Right hindlimb (tissue), 1 donor: ENCODE data around the gene EZH2.

Source experiments
- DNase-seq: peaks from one replicate; pipeline ENCODE4 v3.0.0-alpha.2; 2018

EZH2 gene

GRCh38 chr7:148804343-148805235 lies 79.5 kb downstream of the EZH2 start:
- no peak for DNase-seq

GRCh38 chr7:148803094-148803493 lies 81.0 kb downstream of the EZH2 start:
- DNase-seq, result no peak

DNA sequence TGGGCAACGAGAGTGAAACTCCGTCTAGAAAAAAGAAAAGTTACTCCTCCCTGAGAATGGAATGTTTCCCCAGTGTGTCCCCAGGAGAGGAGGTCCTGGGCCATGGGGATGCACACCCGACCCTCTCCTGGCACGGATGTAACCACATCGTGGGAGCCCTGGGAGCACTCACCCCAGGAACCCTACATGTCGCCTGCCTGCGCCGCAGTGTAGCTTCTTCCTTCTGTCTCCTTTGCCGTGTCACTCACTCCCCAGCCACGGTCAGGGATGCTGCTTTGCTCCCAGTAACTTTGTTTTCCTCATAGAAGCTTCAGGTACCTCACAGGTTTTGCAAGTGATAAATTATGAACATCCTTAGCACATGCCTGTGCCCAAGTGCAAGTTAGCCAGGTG lies 82.0 kb downstream of the EZH2 start:
- DNase-seq, result no peak

DNA sequence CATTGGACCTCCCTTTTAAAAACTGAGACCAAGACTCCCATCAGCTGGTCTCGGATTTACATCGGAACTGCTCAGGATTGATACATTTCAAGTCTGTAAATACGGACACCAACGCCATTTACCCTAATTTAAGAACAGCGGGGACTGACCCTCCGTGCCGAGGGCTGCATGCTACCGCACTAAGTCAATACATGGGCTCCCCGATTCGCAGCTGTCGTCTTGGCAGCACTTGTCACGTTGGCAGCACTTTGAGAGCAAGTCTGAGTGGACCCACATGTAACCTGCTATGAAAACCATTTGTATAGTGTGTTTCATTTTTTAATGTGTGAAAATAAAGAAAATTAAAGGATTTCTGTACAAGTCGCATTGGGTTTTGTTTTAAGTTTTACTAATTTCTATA lies 83.4 kb downstream of the EZH2 start:
- DNase-seq, result no peak

GRCh38 chr7:148799893-148800555 lies 84.1 kb downstream of the EZH2 start:
- no peak for DNase-seq

DNA sequence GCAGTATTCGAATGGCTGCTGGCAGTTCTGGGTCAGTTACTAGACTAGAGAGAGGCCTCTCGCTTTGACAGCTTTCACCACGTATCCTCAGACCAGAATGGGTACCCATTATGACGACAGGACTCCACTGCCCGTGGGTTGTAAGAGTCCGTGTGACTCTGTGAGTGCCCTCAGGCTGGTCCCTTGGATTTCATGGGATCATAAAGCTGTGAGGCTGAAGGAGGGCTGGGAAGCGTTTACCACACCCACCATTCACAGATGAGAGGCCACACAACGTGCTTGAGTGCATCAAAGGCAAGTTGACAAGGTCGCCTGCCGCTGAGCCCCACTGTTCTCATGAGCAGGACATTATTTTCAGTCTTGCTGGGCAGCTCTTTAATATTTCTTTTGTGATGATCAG lies 87.2 kb downstream of the EZH2 start:
- DNase-seq, result no peak

GRCh38 chr7:148794476-148794875 lies 89.6 kb downstream of the EZH2 start:
- no peak for DNase-seq

DNA sequence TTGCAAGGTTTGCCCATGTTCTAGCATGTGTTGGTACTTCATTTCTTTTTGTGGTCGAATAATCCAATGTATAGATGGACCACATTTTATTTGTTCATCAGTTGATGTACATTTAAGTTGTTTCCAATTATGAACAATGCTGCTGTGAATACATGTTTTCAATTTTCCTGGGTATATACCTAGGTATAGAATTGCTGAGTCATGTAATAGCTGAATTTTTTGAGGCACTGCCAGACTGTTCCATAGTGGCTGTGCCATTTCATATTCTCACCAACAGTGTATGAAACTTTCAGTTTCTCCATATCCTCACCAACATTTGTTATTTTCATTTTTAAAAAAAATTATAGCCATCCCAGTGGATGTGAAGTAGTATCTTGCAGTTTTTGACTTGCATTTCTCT lies 90.5 kb downstream of the EZH2 start:
- no peak for DNase-seq

DNA sequence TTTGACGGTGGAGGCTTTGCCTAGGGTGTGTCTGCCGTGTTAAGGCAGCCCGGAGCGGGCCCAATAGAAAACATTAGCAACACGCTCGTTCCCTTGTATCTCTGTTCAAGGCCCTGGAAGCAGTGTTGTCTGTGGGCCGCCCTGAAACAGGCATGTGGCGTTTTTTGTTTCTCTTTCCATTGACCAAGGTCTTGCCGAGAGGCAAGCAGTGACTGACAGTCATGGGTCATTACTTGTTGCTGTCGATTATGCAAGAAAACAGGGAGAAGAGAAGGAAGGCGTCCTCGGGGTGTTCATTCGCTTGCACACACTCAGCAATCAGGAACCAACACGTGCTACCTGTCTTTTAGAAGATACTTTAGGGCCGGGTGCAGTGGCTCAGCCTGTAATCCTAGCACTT lies 92.5 kb downstream of the EZH2 start:
- no peak for DNase-seq

DNA sequence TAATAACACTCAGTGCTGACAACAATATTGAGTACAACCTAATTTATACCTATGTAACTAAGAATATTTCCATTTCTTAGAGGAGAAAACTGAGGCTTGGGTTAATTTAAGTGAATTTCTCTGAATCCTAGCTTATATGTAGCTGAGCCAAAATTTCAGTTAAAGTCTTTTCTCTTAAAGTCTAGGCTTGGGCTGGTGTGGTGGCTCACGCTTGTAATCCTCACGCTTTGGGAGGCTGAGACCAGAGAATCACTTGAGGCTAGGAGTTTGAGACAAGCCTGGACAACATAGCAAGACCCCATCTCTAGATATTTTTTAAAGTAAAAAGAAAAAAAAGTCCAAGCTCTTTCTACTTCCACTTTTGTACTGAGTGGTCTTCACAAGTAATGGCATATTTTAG lies 93.2 kb downstream of the EZH2 start:
- DNase-seq, result no peak

DNA sequence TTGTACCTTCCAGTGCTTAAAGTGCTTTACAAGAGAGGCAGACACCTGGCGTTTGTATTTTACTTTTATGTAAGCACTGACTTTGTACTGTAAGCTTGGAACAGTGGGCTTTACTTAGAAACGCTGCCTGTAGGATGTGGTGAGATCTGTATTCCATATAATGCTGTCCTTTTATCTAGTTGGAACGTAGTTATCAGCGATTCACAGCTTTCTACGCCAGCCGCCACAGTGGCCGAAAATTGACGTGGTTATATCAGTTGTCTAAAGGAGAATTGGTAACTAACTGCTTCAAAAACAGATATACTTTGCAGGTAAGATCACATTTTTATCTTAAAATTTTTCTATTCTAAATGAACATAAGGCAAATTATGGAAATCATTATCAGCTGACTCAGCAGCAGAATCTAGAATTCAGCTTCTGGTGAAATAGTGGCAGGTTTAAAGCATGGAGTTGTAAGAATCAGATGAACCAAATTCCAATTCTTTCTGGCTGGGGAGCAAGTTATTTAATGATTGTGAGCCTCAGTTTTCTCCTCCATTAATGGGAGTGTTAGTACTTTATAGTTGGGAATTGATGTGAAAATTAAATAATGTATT lies 93.9 kb downstream of the EZH2 start:
- no peak for DNase-seq

DNA sequence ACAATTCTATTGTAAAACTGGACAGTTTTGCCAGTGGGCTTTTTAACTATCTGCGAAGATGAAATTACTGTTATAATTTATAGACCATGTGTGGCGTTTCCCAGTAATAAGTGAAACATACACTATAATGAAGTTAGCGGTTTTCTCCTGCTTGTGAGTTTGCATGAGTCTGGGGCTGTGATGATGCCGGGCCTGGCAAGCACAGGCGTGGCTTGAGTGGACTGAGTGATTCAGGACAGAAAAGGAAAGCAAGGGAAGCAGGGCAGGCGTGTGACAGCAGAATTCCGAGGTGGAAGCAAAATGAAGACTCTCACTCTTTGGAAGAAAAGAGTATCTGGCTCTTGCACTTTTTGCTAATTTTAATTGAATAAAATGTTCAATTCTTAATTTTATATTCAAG lies 94.9 kb downstream of the EZH2 start:
- no peak for DNase-seq

GRCh38 chr7:148787571-148788295 lies 96.4 kb downstream of the EZH2 start:
- no peak for DNase-seq

DNA sequence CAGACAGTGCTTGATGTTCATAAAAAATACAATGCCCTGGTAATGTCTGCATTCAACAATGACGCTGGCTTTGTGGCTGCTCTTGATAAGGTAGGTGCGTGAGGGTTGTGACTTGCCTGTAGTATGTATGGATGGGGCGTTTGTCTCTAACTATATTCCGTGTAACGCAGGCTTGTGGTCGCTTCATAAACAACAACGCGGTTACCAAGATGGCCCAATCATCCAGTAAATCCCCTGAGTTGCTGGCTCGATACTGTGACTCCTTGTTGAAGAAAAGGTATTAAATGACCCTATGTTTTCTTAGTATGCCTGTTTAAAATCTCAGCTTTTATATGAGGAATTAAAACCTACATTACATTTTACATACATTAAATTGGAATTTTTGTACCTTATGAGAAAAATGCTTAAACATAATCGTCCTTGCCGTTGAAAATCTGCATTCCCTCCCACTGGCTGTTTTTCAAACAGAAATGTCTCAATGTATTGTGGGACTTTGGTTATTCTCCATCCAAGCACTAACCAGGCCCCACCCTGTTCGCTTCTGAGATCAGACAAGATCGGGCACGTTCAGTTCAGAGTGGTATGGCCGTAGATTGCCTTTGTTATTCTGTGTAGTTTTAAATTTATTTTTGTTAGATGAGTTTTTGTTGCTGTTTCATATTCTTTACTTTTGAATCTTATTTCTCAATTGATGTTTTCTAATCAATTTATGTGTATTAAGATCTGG lies 100.1 kb downstream of the EZH2 start:
- DNase-seq, result no peak

DNA sequence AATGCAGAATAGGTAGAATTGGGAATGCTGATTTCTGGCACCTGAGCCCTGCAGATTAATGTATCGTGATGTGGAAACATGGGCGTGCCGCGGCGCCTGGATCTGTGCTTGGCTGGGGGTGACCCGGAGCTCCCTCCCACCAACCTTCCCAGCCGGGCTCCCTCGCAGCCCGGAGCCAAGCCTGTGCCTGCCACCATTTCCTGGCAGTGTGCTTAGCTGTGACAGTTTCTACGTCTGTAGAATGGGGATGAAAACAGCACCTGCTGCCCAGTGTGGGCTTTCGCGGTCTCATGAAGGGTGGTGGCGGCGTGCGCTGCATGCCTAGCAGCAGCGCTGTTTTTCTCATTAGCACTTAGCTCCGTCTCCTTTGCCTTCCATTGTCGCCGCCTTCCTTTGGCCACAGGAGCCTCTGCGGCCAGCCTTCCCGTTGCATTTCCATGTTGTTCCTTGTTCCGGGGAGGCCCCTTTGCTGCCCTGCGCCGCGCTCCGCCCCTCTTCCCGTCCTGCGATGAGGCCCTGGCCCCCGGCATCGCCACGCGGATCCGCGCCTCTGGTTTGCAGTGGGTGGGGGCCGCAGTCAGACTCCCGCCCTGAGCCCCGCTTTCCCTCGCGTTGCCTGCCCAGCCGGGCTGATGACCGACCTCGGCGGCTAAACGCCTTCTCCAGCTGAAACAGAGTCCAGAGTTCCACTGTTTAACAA lies 101.2 kb downstream of the EZH2 start:
- DNase-seq, result no peak

GRCh38 chr7:148774471-148774870 lies 109.6 kb downstream of the EZH2 start:
- DNase-seq, result no peak

GRCh38 chr7:148773334-148773733 lies 110.8 kb downstream of the EZH2 start:
- DNase-seq, result no peak

- no peak for DNase-seq
Observed at GRCh38 chr7:148772297-148773089, 111.6 kb downstream of the EZH2 start.

GRCh38 chr7:148770004-148770403 lies 114.1 kb downstream of the EZH2 start:
- DNase-seq, result no peak

DNA sequence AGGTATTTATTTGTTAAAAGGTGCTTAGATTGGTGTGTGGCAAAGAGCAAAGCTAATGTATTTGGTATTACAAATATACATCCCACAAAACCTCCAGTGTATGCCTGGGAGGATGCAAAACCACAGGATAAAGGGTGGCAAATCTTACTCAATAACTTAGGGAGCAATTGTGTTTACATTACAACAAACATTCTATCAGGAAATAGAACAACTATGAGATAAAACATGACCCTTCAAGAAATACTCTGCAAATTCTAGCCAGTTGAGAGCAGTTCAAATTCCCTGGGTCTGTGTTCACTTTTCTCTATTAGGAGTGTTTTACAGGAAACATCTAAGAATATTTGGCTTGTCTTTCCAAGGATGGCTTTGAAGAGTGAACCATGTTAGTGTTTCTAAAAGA lies 120.5 kb downstream of the EZH2 start:
- DNase-seq, result no peak
